ENCODE measurements around the gene DYNLT4. TPM values are rescaled to one million over a fixed set of nuclear protein-coding genes. Genes with fewer than 3 reads are reported as not detected.

The DYNLT4 gene
- total RNA-seq, result 0.14 and 0.34 TPM in 2 replicates

DNA sequence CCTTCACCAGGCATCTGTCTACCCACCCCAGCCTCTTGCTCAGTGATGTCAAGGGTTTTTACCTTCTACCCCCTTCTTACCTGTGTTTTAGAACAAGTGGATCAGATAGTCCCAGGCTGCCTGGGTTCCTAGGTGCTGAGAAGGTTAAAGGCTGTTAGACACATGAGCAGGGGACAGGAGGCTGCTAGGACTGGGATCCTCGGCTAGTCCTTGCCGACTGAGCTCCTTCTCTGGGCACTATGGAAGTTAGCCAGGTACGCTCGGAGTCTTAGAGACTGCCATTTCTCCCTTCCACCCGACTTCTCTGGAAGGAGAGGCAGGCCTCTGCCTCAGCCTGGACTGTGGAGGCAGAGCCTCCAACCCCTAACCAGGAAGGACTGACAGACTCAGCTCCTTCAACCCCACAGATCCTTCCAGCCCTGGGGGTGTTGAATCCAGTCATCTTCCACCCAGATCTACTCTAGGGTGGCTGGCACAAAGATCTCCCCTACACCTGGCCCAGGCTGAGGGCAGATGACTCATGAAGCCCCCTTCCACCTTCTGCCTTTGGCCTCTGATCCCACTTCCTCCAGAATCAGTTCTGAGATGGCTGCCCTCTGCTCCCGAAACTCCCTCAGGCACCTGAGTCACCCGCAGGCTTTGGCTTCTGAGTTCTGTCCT is at the start of gene DYNLT4:
Gene DYNLT4 (minus strand): TSS at position 648 of the 660 bp plus-strand sequence. CDS start 683 bp downstream, outside the sequence.

GRCh38 chr1:44842862-44843655 is 35.9 kb upstream of the DYNLT4 start, which contains the start of gene PTCH2:
TSS of gene PTCH2 (minus strand) at chr1:44843253. CDS start at chr1:44842932, 321 bp downstream.

DNA sequence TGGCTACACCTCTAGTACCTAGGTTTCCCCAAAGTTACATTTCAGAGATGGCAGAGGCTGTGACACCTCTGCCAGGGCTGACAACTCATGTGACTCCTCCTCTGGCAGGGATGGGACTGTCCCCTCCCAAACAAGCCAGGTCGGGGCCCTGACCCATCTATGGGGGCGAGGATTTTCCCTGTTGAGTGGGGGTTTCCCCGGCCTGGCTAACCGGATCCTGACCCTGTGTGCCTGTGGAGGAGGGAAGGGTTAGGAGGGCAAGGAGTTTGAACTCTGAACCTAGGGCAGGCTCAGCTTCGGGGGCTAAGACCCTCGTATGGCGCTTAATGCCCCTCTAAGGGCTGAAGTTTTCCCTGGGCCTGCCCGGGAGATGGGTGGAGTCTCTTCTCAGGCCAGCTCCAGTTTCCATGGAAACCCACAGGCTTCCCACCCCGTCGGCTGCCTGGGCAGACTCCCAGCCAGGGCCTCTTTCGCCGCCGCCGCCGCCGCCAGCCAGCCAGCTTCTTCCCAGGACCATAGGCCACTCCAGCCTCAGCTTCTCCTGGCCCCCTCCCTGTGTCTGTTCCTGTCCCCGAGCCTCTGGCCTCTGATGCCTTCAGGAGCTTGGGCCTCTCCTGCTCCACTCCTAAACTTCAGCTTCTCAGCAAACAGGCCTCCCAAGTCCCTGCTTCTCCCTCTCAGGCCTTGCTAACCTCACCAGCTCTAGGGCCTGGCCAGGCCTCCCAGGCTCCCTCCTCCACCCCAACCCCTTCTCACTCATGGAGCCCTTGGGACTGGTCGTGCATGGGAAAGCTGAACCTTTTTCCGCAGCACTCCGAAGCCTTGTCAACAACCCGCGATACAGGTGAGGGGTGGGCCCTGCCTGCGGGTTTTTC is 1.1 kb upstream of the DYNLT4 start, which contains the start of gene BTBD19:
Gene BTBD19 (plus strand): TSS at position 461 of the 875 bp plus-strand sequence. CDS start 298 bp downstream, at position 759.

GRCh38 chr1:44799770-44800584 is 7.2 kb downstream of the DYNLT4 start, which contains the start of gene PLK3:
TSS of gene PLK3 (plus strand) at chr1:44800377. CDS start at chr1:44800464, 87 bp downstream.

GRCh38 chr1:44788120-44788860 is 18.9 kb downstream of the DYNLT4 start, which contains the start of gene BEST4:
TSS of gene BEST4 (minus strand) at chr1:44788170. CDS start at chr1:44787705, 465 bp downstream.

DNA sequence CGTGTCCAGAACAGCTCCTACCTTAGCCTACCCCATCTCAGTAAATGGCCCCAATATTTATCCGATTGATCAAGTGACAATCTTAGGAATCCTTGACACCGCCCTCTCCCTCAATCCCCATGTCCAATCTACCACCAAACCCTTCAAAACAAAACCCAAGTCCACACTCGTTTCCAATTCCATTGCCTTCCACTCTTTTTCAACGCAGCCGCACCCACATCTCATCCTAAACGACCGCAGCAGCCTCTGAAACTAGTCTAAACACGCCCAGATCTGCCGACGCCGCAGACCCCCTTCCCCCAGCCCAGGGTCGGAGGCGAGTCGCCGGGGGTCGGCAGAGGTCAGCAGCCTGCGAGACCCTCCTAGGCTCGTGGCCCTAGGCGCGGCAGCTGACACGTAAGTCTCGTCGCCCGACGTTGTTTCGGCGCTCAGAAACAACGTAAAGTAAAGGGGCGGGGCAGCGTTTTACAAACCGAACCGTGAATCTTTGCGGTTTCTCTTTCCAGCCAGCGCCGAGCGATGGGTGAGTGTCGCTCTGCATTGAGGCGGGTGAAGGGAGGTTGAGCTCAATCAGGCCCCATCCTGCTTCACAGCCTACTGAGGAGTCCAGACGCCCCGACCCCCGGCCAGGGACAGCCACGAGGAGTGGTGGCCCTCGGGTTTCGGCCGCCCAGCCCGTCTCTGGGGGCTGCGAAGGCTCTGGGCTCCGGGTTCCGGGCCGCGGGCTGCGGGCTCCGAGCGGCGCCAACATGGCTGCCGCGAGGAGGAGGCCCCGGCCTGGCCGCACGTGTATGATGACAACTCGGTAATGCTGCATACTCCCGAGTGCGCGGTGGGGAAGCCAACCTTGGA is 31.8 kb downstream of the DYNLT4 start, which contains the start of gene RPS8:
Gene RPS8 (plus strand): TSS at position 463 of the 852 bp plus-strand sequence. CDS start 57 bp downstream, at position 520.

Other genes with a start within 250 kb of the DYNLT4 start
- 5.2 and 6.5 TPM in 2 replicates for gene TMEM53, start 132.9 kb downstream of the DYNLT4 start, total RNA-seq
- 0.34 and 0.57 TPM in 2 replicates for gene ARMH1, start 132.6 kb downstream of the DYNLT4 start, total RNA-seq
- not detected in 2 replicates for gene RNU5D-1, start 76.2 kb downstream of the DYNLT4 start, total RNA-seq
- under 0.01 and 0.28 TPM in 2 replicates for gene KIF2C, start 67.5 kb downstream of the DYNLT4 start, total RNA-seq
- gene RPS8, start 31.8 kb downstream of the DYNLT4 start, total RNA-seq, result 1,350 and 2,168 TPM in 2 replicates
- under 0.01 TPM in 2 replicates for gene BEST4, start 19.2 kb downstream of the DYNLT4 start, total RNA-seq
- gene PLK3, start 7.0 kb downstream of the DYNLT4 start, total RNA-seq, result 29.4 and 44.4 TPM in 2 replicates
- gene BTBD19, start 1.2 kb upstream of the DYNLT4 start, total RNA-seq, result 1.4 and 1.9 TPM in 2 replicates
- gene PTCH2, start 35.9 kb upstream of the DYNLT4 start, total RNA-seq, result under 0.01 and 0.14 TPM in 2 replicates
- 22.2 and 33.5 TPM in 2 replicates for gene EIF2B3, start 179.2 kb upstream of the DYNLT4 start, total RNA-seq
- 16.1 and 35.2 TPM in 2 replicates for gene HECTD3, start 204.0 kb upstream of the DYNLT4 start, total RNA-seq
- gene UROD, start 204.9 kb upstream of the DYNLT4 start, total RNA-seq, result 78.8 and 94.7 TPM in 2 replicates